EL (cell line): ENCODE measurements around the gene RPL21.

Experiments used
- DNase-seq: peaks from one replicate; pipeline ENCODE4 v3.0.0-alpha.2; 2016

RPL21 gene

GRCh38 chr13:27258637-27259386 lies 7.5 kb downstream of the RPL21 start:
- DNase-seq: no peak

GRCh38 chr13:27259831-27260230 lies 8.5 kb downstream of the RPL21 start:
- DNase-seq: no peak

DNA sequence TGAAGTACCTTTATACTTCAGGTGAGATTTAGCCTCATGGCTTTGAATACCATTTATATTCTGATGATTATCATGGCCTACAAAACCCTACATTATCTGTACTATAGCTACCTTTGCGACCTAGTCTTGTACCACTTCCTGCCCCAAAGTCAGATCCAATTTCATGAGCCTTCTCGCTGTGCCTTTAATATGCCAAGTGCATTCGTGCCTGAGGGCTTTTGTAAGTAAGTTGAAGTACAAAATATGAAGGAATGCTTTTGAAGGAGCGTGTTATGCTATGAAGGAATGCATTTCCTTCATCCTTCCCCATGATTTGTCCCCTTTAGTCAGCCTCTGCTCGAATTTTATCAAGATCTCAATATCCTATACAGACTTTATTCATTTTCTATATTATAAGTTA lies 10.0 kb downstream of the RPL21 start:
- peak; percentile 74 for DNase-seq

- DNase-seq: no peak
These were observed 12.1 kb downstream of the RPL21 start for GRCh38 chr13:27263438-27263837.

DNA sequence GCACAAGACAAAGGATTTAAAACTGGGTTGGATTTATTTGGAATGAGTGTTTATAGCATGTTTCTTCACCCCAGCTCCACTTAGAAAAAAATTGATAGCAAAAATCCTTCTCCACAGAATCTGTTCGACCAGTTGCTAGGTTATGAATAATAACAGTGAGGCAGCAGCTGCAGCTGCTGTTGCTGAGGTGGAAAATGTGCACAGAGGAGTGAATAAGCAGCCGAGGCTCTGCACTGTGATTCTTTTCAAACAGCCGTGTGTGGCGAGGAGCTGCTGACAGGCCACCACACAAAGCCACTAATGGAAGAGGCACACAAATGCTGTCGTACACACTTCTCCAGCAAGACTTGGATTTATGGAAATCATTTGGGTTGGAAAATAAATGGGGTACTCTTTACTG lies 12.8 kb downstream of the RPL21 start:
- DNase-seq: no peak

DNA sequence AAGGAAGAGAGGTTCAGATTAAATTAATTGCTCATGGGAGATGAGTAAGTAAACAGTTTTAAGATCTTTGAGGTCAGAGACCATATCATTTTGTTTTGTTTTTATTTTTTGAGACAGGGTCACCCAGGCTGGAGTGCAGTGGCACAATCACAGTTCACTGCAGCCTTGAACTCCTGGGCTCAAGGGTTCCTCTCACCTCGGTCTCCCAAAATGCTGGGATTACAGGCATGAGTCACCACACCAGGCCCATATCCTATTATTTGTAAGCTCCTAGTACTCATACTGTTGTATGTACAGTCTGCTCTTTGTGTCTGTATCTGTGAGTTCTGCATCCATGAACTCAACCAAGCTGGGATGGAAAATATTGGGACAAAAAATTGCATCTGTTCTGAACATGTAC lies 13.3 kb downstream of the RPL21 start:
- no peak for DNase-seq

DNA sequence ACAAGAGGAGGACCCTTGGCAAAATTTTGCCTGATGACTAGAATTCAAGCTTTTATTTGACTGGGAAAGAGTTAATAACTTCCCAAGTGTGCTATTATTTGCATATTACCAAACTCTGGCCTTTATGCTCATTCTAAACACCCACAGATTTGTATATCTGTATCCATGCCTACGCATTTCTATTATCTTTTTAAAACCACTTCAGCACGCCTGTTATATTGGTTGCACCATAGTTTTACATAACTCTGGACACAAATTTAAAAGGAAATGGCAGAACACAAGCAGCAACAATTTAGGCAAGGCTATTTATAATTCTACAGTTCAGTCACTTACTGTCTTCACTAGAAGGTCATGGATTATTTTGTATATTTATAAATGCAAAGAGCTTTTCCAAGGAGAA lies 15.6 kb downstream of the RPL21 start:
- DNase-seq: no peak

GRCh38 chr13:27267596-27267995 lies 16.2 kb downstream of the RPL21 start:
- no peak for DNase-seq

GRCh38 chr13:27269114-27269665 lies 17.8 kb downstream of the RPL21 start:
- no peak for DNase-seq

DNA sequence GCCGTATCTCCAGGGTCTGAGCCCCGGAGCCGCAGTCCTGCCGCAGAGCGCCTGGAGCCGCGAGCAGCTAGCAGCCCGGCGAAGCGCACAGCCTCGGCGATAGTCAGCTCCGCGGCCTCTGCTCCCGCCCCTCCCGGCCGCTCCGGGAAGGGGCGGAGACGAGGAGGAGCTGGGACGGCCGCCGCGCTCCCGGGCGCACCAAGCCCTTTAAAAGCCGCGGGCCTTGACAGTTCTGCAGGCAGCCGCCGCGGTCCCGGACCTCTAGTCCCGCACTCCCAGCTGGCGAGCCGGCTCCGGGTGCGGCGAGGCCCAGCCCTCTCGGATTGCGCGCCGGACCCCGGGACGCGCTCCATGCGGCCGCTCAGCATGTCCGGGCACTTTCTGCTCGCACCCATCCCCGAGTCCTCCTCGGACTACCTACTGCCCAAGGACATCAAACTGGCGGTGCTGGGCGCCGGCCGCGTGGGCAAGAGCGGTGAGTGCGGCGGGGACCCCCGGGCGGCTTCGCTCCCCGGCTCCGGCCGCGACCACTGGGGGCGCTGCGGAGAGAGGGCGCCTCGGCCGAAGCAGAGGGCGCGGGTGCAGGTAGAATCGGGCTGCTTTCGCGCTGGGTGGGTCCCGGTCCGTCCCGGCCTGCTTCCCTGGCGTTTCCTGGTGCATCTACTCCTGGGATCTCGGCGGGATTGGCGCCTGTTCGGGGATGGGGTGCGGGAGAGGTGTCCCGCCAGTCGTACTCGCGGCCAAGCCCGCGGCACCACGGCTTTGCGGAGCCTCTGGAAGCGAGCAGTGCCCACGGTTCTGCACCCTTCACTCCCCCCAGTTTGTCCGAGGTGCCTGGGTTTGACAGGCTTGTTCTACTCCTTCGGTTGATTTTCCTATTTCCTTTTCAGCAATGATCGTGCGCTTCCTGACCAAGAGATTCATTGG lies 19.5 kb downstream of the RPL21 start, which contains the start of gene RASL11A:
Gene RASL11A (plus strand): TSS at position 237 of the 927 bp plus-strand sequence. CDS start 115 bp downstream, at position 352.
- peak; percentile 84 for DNase-seq

GRCh38 chr13:27271570-27272096 lies 20.3 kb downstream of the RPL21 start:
- no peak for DNase-seq

GRCh38 chr13:27273658-27274425 lies 22.5 kb downstream of the RPL21 start:
- DNase-seq: no peak

DNA sequence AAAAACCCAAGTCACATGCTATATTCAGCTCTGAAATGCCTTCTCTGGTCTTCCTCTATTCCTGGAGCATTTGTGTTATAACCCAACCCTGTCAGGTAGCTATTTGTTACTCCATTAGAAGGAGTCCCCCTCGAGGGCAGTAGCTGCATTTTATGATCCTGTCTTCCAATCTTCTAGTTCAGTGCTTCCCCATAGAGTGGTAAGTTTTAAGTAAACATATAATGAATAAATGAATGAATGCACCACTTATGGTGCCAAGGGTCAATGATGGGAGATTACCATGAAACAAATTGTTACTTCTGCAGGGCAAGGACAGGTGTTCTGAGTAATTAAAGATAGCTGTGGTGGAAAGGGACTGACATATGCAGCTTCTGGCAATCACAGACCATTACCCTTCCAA lies 23.3 kb downstream of the RPL21 start:
- no peak for DNase-seq

DNA sequence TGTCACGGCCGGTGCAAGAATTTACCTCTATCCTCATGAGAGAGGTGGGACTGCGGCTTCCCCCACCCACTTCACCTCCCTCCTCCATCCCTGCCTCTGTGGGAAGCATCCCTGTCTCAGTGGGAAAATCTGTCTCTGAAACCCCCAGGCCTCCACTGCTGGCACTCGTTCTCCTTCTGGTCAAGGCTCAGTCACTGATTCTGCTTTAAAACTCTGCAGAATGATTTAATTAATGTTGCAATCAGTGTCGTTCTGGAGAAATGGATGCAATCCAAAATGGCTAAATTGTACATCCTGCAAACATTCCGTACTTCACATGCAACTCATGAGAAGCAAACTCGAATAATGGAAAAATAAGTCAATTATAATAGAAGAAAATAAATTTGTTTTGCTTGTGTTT lies 24.8 kb downstream of the RPL21 start:
- no peak for DNase-seq

GRCh38 chr13:27279506-27279905 lies 28.1 kb downstream of the RPL21 start:
- DNase-seq: no peak

DNA sequence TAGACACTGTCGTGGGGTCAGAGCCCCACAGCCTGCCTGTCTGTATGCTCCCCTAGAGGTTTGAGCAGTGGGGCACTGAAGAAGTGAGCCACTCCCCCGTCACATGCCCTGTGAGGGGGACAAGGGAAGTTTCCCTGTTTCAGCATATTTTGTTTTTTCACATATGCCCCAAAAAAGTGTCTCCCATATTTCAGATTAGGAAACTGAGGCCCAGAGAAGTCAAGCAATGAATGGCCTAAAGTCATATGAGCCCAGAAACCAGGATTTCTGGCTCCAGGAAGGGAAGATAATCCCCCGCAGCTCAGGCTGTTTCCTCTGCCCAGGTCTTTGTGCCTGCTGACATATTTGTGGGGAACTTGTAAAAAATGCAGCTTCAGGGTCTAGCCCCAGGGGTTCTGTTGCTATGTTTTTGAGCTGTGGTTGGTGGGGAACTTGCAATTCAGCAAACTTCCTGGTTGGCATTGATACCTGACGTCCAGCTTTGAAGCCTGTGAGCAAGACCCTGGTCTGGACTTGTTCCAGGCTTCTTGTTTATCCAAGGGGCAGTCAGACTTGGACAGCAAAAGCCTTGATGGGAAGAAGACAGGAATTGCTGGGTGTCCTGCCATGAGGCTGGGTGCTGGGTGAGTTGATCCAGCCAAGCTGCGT lies 28.8 kb downstream of the RPL21 start:
- DNase-seq: peak; percentile 36

- DNase-seq: no peak
These were observed 29.5 kb downstream of the RPL21 start for GRCh38 chr13:27280841-27281240.

- no peak for DNase-seq
These were observed 30.1 kb downstream of the RPL21 start for GRCh38 chr13:27281420-27281819.

DNA sequence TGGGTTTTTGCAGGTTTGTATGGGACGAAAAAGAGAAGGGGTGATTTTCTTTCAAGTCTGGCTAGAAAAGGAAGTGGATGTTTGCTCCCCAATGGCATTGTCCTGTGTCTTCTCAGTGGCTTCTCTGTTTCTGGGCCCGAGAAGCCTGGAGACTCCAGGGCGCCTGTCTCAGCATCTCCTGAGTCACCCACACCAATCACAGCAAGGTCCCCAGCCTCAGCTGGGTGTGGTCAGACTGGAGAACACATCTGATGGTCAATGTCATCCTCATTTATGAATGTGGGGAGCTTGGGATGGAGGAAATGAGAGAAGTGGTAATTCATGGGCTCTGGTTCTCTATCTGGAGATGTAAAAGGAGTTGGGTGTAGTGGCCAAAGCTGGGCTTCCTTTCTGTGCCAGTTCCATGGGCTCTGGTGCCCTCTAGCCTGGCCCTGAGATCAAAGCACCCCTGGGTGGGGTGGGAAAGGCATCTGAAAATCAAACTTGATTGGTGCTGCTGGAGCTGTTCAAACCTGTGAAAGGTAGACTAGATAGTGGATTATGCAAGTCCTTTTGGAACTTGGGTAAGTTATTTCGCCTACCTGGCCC lies 32.6 kb downstream of the RPL21 start:
- peak; percentile 28 for DNase-seq

DNA sequence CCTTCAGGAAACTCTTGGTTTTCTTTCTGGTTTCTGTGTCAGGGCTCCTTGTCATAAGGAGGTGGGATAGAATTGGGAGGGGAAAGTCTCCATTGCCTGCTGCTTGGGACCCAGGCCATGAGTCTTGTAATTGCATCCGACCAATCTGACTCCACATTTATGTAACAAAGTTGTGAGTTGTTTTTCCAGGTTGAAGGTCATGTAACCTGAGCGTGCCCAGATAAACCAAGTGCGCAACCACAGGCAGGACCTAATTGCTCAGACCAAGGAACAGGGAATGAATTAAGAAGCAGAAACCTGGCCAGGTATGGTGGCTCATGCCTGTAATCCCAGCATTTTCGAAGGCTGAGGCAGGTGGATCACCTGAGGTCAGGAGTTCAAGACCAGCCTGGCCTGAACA lies 37.0 kb downstream of the RPL21 start:
- DNase-seq: no peak

GRCh38 chr13:27289011-27289665 lies 37.8 kb downstream of the RPL21 start:
- no peak for DNase-seq
